ENCODE measurements around the gene BRI3. TPM values are rescaled to one million over a fixed set of nuclear protein-coding genes. Genes with fewer than 3 reads are reported as not detected.

Gene BRI3
- total RNA-seq, 1 donor from 2014 or later, result 125 TPM

GRCh38 chr7:98265841-98266271 lies 15.6 kb upstream of the BRI3 start:
- no peak for TF ChIP-seq CTCF (IDR thresholded peaks at IDR 0.05; ENCODE audit: unreplicated experiment)
- DNase-seq (ENCODE audit: low spot score, unreplicated experiment), result no peak
- Mint-ChIP-seq H3K9me3 (ENCODE audit: low read depth) (no peaks in the 10 kb centered on the region), H3K27me3 (no peaks in the 10 kb centered on the region), H3K4me3 (ENCODE audit: low read depth) (no peak overlapping the region), H3K36me3 (ENCODE audit: insufficient read depth) (peaks cover 8% of the 10 kb centered on the region), H3K4me1 (ENCODE audit: low read depth) (peaks cover 2% of the 10 kb centered on the region), H3K27ac (no peak overlapping the region)

GRCh38 chr7:98266840-98267239 lies 14.6 kb upstream of the BRI3 start:
- Mint-ChIP-seq H3K36me3 (ENCODE audit: insufficient read depth) (peaks cover 8% of the 10 kb centered on the region), H3K9me3 (ENCODE audit: low read depth) (no peaks in the 10 kb centered on the region), H3K4me1 (ENCODE audit: low read depth) (peaks cover 2% of the 10 kb centered on the region), H3K4me3 (ENCODE audit: low read depth) (no peak overlapping the region), H3K27ac (no peak overlapping the region), H3K27me3 (no peaks in the 10 kb centered on the region)
- TF ChIP-seq CTCF (IDR thresholded peaks at IDR 0.05; ENCODE audit: unreplicated experiment), result peak; percentile 37
- no peak for DNase-seq (ENCODE audit: low spot score, unreplicated experiment)

GRCh38 chr7:98267303-98267702 lies 14.2 kb upstream of the BRI3 start:
- DNase-seq (ENCODE audit: low spot score, unreplicated experiment), result no peak
- H3K4me1 Mint-ChIP-seq (ENCODE audit: low read depth), result peaks cover 2% of the 10 kb centered on the region
- no peak for TF ChIP-seq CTCF (IDR thresholded peaks at IDR 0.05; ENCODE audit: unreplicated experiment)
- H3K9me3 Mint-ChIP-seq (ENCODE audit: low read depth), result no peaks in the 10 kb centered on the region
- H3K27ac Mint-ChIP-seq, result no peak overlapping the region
- H3K36me3 Mint-ChIP-seq (ENCODE audit: insufficient read depth), result peaks cover 6% of the 10 kb centered on the region
- H3K27me3 Mint-ChIP-seq, result no peaks in the 10 kb centered on the region
- H3K4me3 Mint-ChIP-seq (ENCODE audit: low read depth), result no peak overlapping the region

GRCh38 chr7:98276241-98276761 lies 5.2 kb upstream of the BRI3 start:
- peaks cover 7% of the 10 kb centered on the region for H3K4me1 Mint-ChIP-seq (ENCODE audit: low read depth)

GRCh38 chr7:98278408-98278807 lies 3.1 kb upstream of the BRI3 start:
- no peak for DNase-seq (ENCODE audit: low spot score, unreplicated experiment)
- peaks cover 18% of the 10 kb centered on the region for H3K4me1 Mint-ChIP-seq (ENCODE audit: low read depth)

More at GRCh38 chr7:98276241-98276761, 5.2 kb upstream of the BRI3 start:
- no peak for TF ChIP-seq CTCF (IDR thresholded peaks at IDR 0.05; ENCODE audit: unreplicated experiment)
- no peak overlapping the region for H3K4me3 Mint-ChIP-seq (ENCODE audit: low read depth)
- DNase-seq (ENCODE audit: low spot score, unreplicated experiment), result no peak
- H3K27me3 Mint-ChIP-seq, result no peaks in the 10 kb centered on the region
- H3K9me3 Mint-ChIP-seq (ENCODE audit: low read depth), result no peaks in the 10 kb centered on the region
- peak overlapping the region; percentile 43 for H3K27ac Mint-ChIP-seq
- peaks cover 1% of the 10 kb centered on the region for H3K36me3 Mint-ChIP-seq (ENCODE audit: insufficient read depth)

More at GRCh38 chr7:98278408-98278807, 3.1 kb upstream of the BRI3 start:
- no peaks in the 10 kb centered on the region for H3K27me3 Mint-ChIP-seq
- H3K9me3 Mint-ChIP-seq (ENCODE audit: low read depth), result no peaks in the 10 kb centered on the region
- no peak for TF ChIP-seq CTCF (IDR thresholded peaks at IDR 0.05; ENCODE audit: unreplicated experiment)
- H3K36me3 Mint-ChIP-seq (ENCODE audit: insufficient read depth), result peaks cover 4% of the 10 kb centered on the region
- no peak overlapping the region for H3K4me3 Mint-ChIP-seq (ENCODE audit: low read depth)
- H3K27ac Mint-ChIP-seq, result no peak overlapping the region
